Spleen (tissue), 7 donors: ENCODE measurements around the gene TRPM1.

Experiments
- CTCF ChIP-seq, 11 experiments: fragments of 200-600 bp in 7 of 11; fragments of 450-650 bp in 4 of 11; sonication (generic) in 4 of 11; IDR thresholded peaks in 8 of 11; conservative IDR thresholded peaks in 3 of 11; 1 replicate in 7 of 11; 2 replicates in 4 of 11; pipeline versions ENCODE4 v1.4.0 to v1.8.0; 2016 to 2021; ENCODE audit warnings: antibody characterized with exemption in 11 of 11, inconsistent platforms in 4 of 11, mild to moderate bottlenecking in 1 of 11
- POLR2AphosphoS5 ChIP-seq, 3 donors: sonication (generic); formaldehyde crosslinking; IDR thresholded peaks; one replicate each; pipeline ENCODE4 v1.5.1; 2017; ENCODE audit warnings: antibody characterized with exemption in 3 of 3
- donor health status: DM: no; HTN: no; CAD: no; lungs with moderate emphysema.
- donor health status: DM: no; HTN: no; CAD: no.
- donor health status: DM: no; HTN: no; CAD: no.

- TF ChIP-seq POLR2AphosphoS5 (IDR thresholded peaks at IDR 0.05) (no peak), CTCF (IDR thresholded peaks at IDR 0.05 in 8 of 11, conservative IDR thresholded peaks at IDR 0.05 in 3 of 11) (no peak)
Measured at GRCh38 chr15:31013863-31014607, 87.5 kb downstream of the TRPM1 start.
